ENCODE results near the gene AOC2. TPM values are rescaled to one million over a fixed set of nuclear protein-coding genes. Genes with fewer than 3 reads are reported as not detected.

Gene AOC2
- total RNA-seq, 1 experiment from 2014 or later, result 7.1 TPM

DNA sequence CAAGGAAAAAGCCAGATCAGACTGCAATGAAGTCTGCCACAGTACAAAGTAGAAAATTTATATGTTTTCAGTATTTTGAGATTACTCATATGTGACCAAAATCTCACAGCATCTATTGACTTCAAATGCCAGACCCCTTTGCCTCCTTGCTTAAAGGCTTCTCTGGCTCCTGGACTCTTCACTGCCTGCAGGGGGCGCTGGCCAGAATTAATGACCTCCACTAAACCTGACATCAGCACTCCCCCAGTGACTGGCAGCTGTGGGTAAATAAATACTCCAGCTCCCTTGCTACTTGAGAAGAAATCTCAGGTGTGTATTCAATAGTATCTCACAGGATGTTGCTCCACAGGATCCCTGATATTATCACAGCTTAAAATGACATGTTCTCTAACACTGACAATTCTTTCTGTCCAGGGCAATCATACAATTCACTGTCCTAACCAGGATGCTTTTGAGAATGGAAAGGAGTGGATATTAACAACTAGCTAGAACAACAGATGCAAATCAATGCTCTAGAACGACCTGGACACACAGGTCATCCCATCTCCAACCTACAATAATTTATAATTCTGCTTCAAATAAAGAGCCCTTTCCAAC is 24.3 kb upstream of the AOC2 start:
- Histone ChIP-seq H2BK12ac (ENCODE audit: insufficient read length, low read depth, low read length) (no peak overlapping the region), H2AFZ (ENCODE audit: low read length) (no peak overlapping the region), H3K27ac (ENCODE audit: insufficient read length, low read depth, low read length) (no peak overlapping the region), H3K9ac (ENCODE audit: extremely low read depth, insufficient read length, low read length) (no peak overlapping the region), H4K91ac (ENCODE audit: insufficient read length, low read depth, low read length) (no peak overlapping the region), H2AK5ac (ENCODE audit: insufficient read length, low read length) (no peak overlapping the region), H4K8ac (replicated peaks; ENCODE audit: insufficient read length, low read depth, low read length) (no peak overlapping the region), H3K4ac (ENCODE audit: low read depth, low read length) (no peak overlapping the region), H3K79me2 (ENCODE audit: insufficient read depth, low read length) (peaks cover 3% of the 10 kb centered on the region; the same call in 1 of the 2 replicates), H3K23me2 (ENCODE audit: insufficient read length, low read depth, low read length, poor library complexity, severe bottlenecking) (peaks cover 6% of the 10 kb centered on the region), H3K4me2 (ENCODE audit: insufficient read depth, insufficient read length, low read length) (no peak overlapping the region), H3K18ac (ENCODE audit: insufficient read length, low read depth, low read length) (no peak overlapping the region), H2BK120ac (ENCODE audit: low read depth, low read length, poor library complexity, severe bottlenecking) (no peak overlapping the region), H3K56ac (ENCODE audit: insufficient read length, low read depth, low read length) (no peak overlapping the region), H2BK5ac (ENCODE audit: insufficient read length, low read length) (no peak overlapping the region), H3K9me3 (ENCODE audit: control insufficient read depth, low read depth, low read length) (no peaks in the 10 kb centered on the region), H3K4me1 (ENCODE audit: insufficient read depth, low read length) (no peaks in the 10 kb centered on the region), H4K5ac (ENCODE audit: insufficient read length, low read depth, low read length) (no peak overlapping the region), H3K14ac (ENCODE audit: insufficient read depth, low read length) (no peak overlapping the region), H2BK20ac (ENCODE audit: low read depth, low read length, poor library complexity, severe bottlenecking) (no peak overlapping the region), H3K23ac (ENCODE audit: insufficient read length, low read depth, low read length) (no peak overlapping the region), H2BK15ac (ENCODE audit: low read depth, low read length) (no peak overlapping the region), H3K79me1 (ENCODE audit: insufficient read depth, low read depth, low read length, poor library complexity, severe bottlenecking) (no peaks in the 10 kb centered on the region), H3K27me3 (ENCODE audit: insufficient read depth, low read length) (no peaks in the 10 kb centered on the region), H4K20me1 (ENCODE audit: control insufficient read depth, insufficient read depth, insufficient read length) (no peaks in the 10 kb centered on the region), H3T11ph (ENCODE audit: low read length) (no peak overlapping the region)
- WGBS (ENCODE audit: extremely low coverage, insufficient read length, low lambda C conversion rate), result no CpG with 5 or more reads among the region's 2 CpGs
- Mint-ChIP-seq H3K27ac (peak overlapping the region in 2 of 3 experiments; percentile 28 to 55; a peak in 1 of 7 replicates), H3K36me3 (ENCODE audit: insufficient read depth in 1 of 3, low read depth in 3 of 3) (peaks cover 19 to 68% (median 49%) of the 10 kb centered on the region in 3 experiments), H3K4me3 (no peak overlapping the region), H3K4me1 (peaks cover 6 to 7% of the 10 kb centered on the region in 2 experiments), H3K27me3 (ENCODE audit: low read depth) (no peaks in the 10 kb centered on the region), H3K9me3 (no peaks in the 10 kb centered on the region)
- peak; percentile 91 for TF ChIP-seq CTCF (conservative IDR thresholded peaks at IDR 0.05)
- DNase-seq, result peak; percentile 89

All from H9 (cell line).